H9 (cell line): ENCODE data around the gene IGF1R. TPM values are rescaled to one million over a fixed set of nuclear protein-coding genes. Genes with fewer than 3 reads are reported as not detected.

Source experiments
- DNase-seq: peaks from one replicate; pipeline ENCODE4 v3.0.0-alpha.2; 2017
- H2AFZ ChIP-seq: one replicate; pipeline ENCODE4 v1.6.1; 2013; ENCODE audit warnings: mild to moderate bottlenecking, low read length, control low read depth, moderate library complexity
- H2AK5ac ChIP-seq: 2 replicates; pipeline ENCODE4 v1.6.1; 2013; ENCODE audit warnings: low read length, control low read depth, mixed read lengths; ENCODE audit not compliant: insufficient read length
- H2BK120ac ChIP-seq: one replicate; pipeline ENCODE4 v1.6.1; 2013; ENCODE audit warnings: low read depth, mild to moderate bottlenecking, low read length, control low read depth, inconsistent platforms; ENCODE audit not compliant: poor library complexity, severe bottlenecking
- H2BK12ac ChIP-seq: 2 replicates; pipeline ENCODE4 v1.6.1; 2013; ENCODE audit warnings: low read length, control low read depth, mixed read lengths, low read depth; ENCODE audit not compliant: insufficient read length
- H2BK15ac ChIP-seq: 2 replicates; pipeline ENCODE4 v1.6.1; 2013; ENCODE audit warnings: low read depth, low read length, control low read depth
- H2BK20ac ChIP-seq: one replicate; pipeline ENCODE4 v1.6.1; 2013; ENCODE audit warnings: low read depth, mild to moderate bottlenecking, low read length, control low read depth, inconsistent platforms; ENCODE audit not compliant: poor library complexity, severe bottlenecking
- H2BK5ac ChIP-seq: 2 replicates; pipeline ENCODE4 v1.6.1; 2013; ENCODE audit warnings: low read length, control low read depth, mixed read lengths; ENCODE audit not compliant: insufficient read length
- H3K14ac ChIP-seq: 2 replicates; pipeline ENCODE4 v1.6.1; 2013; ENCODE audit warnings: low read length, control low read depth; ENCODE audit not compliant: insufficient read depth
- H3K18ac ChIP-seq: 2 replicates; pipeline ENCODE4 v1.6.1; 2013; ENCODE audit warnings: low read depth, mild to moderate bottlenecking, mixed read lengths, low read length, control low read depth; ENCODE audit not compliant: insufficient read length
- H3K23ac ChIP-seq: 2 replicates; pipeline ENCODE4 v1.6.1; 2013; ENCODE audit warnings: low read length, control low read depth, mixed read lengths, low read depth; ENCODE audit not compliant: insufficient read length
- H3K23me2 ChIP-seq: 2 replicates; pipeline ENCODE4 v1.6.1; 2013; ENCODE audit warnings: low read depth, mild to moderate bottlenecking, mixed read lengths, low read length, control low read depth; ENCODE audit not compliant: insufficient read length, poor library complexity, severe bottlenecking
- H3K27ac ChIP-seq: 2 replicates; pipeline ENCODE4 v1.5.1; 2013; ENCODE audit warnings: low read length, control low read depth, mixed read lengths, low read depth; ENCODE audit not compliant: insufficient read length
- H3K27me3 ChIP-seq: 2 replicates; pipeline ENCODE4 v1.6.1; 2013; ENCODE audit warnings: low read length, control low read depth, inconsistent platforms; ENCODE audit not compliant: insufficient read depth
- H3K4ac ChIP-seq: 2 replicates; pipeline ENCODE4 v1.6.1; 2013; ENCODE audit warnings: low read depth, mild to moderate bottlenecking, control low read depth, inconsistent platforms, low read length, moderate library complexity
- H3K4me1 ChIP-seq: 2 replicates; pipeline ENCODE4 v1.6.1; 2013; ENCODE audit warnings: low read length, control low read depth, inconsistent platforms; ENCODE audit not compliant: insufficient read depth
- H3K4me2 ChIP-seq: 2 replicates; pipeline ENCODE4 v1.6.1; 2013; ENCODE audit warnings: low read length, control low read depth, mixed read lengths; ENCODE audit not compliant: insufficient read length, insufficient read depth
- H3K56ac ChIP-seq: 2 replicates; pipeline ENCODE4 v1.6.1; 2013; ENCODE audit warnings: low read depth, mild to moderate bottlenecking, mixed read lengths, low read length, control low read depth; ENCODE audit not compliant: insufficient read length
- H3K79me1 ChIP-seq: 2 replicates; pipeline ENCODE4 v1.6.1; 2013; ENCODE audit warnings: low read depth, mild to moderate bottlenecking, moderate library complexity, low read length, control low read depth, inconsistent platforms; ENCODE audit not compliant: insufficient read depth, poor library complexity, severe bottlenecking
- H3K79me2 ChIP-seq: 2 replicates; pipeline ENCODE4 v1.6.1; 2013; ENCODE audit warnings: low read length, control low read depth, inconsistent platforms; ENCODE audit not compliant: insufficient read depth
- H3K9ac ChIP-seq: 2 replicates; pipeline ENCODE4 v1.6.1; 2013; ENCODE audit warnings: low read length, control low read depth, mixed read lengths; ENCODE audit not compliant: insufficient read length; ENCODE audit errors: extremely low read depth
- H3K9me3 ChIP-seq: one replicate; pipeline ENCODE4 v1.6.1; 2013; ENCODE audit warnings: low read depth, low read length, inconsistent platforms; ENCODE audit not compliant: control insufficient read depth
- H3T11ph ChIP-seq: one replicate; pipeline ENCODE4 v1.6.1; 2013; ENCODE audit warnings: mild to moderate bottlenecking, low read length, control low read depth, inconsistent platforms
- H4K20me1 ChIP-seq: one replicate; pipeline ENCODE4 v1.6.1; 2013; ENCODE audit not compliant: control insufficient read depth, insufficient read length, insufficient read depth
- H4K5ac ChIP-seq: 2 replicates; pipeline ENCODE4 v1.6.1; 2013; ENCODE audit warnings: low read depth, mild to moderate bottlenecking, mixed read lengths, low read length, control low read depth; ENCODE audit not compliant: insufficient read length
- H4K8ac ChIP-seq: replicated peaks from 2 replicates; pipeline ENCODE4 v1.6.1; 2013; ENCODE audit warnings: low read length, control low read depth, mixed read lengths, low read depth; ENCODE audit not compliant: insufficient read length
- H4K91ac ChIP-seq: 2 replicates; pipeline ENCODE4 v1.6.1; 2013; ENCODE audit warnings: low read depth, mild to moderate bottlenecking, moderate library complexity, mixed read lengths, low read length, control low read depth; ENCODE audit not compliant: insufficient read length
- H3K27ac Mint-ChIP-seq, 3 experiments: 2 replicates in 2 of 3; 3 replicates in 1 of 3; pipeline ENCODE4 v1.8.0; 2020 to 2021; ENCODE audit warnings: mixed read lengths in 3 of 3, mild to moderate bottlenecking in 1 of 3, moderate library complexity in 1 of 3
- H3K27me3 Mint-ChIP-seq: 2 replicates; pipeline ENCODE4 v1.8.0; 2021; ENCODE audit warnings: low read depth, mild to moderate bottlenecking, moderate library complexity, mixed read lengths
- H3K36me3 Mint-ChIP-seq, 3 experiments: 2 replicates in 2 of 3; 3 replicates in 1 of 3; pipeline ENCODE4 v1.8.0; 2020 to 2021; ENCODE audit warnings: low read depth in 3 of 3, mixed read lengths in 3 of 3; ENCODE audit not compliant: insufficient read depth in 1 of 3
- H3K4me1 Mint-ChIP-seq, 2 experiments: 2 replicates each; pipeline ENCODE4 v1.8.0; 2020; ENCODE audit warnings: mixed read lengths in 2 of 2
- H3K4me3 Mint-ChIP-seq, 2 experiments: 2 replicates in 1 of 2; 3 replicates in 1 of 2; pipeline ENCODE4 v1.8.0; 2020 to 2021; ENCODE audit warnings: mild to moderate bottlenecking in 2 of 2, mixed read lengths in 2 of 2, moderate library complexity in 1 of 2
- H3K9me3 Mint-ChIP-seq, 2 experiments: 2 replicates in 1 of 2; 3 replicates in 1 of 2; pipeline ENCODE4 v1.8.0; 2020; ENCODE audit warnings: mild to moderate bottlenecking in 2 of 2, mixed read lengths in 2 of 2, moderate library complexity in 1 of 2
- WGBS: extraction: QIAGEN DNeasy Blood & Tissue Kit; methylation state at CpG from one replicate; pipeline ENCODE4 v1.1.7; 2013; ENCODE audit warnings: missing lambda C conversion rate, low lambda C conversion rate, mixed read lengths; ENCODE audit not compliant: insufficient read length; ENCODE audit errors: extremely low coverage; 5-methylcytosine and 5-hydroxymethylcytosine counted together
- total RNA-seq: library from RNA; stranded (reverse); gene quantifications from 2 replicates; pipeline ENCODE4 v1.2.1, GENCODE V29; 2021
- TF ChIP-seq, protein P1 (sequence below): fragments of 200-600 bp; sonication (generic); conservative IDR thresholded peaks from 3 replicates; pipeline ENCODE4 v1.8.0; 2021; ENCODE audit warnings: antibody characterized with exemption, mild to moderate bottlenecking

Gene IGF1R
- total RNA-seq, 1 experiment from 2014 or later = 70.0 TPM

DNA sequence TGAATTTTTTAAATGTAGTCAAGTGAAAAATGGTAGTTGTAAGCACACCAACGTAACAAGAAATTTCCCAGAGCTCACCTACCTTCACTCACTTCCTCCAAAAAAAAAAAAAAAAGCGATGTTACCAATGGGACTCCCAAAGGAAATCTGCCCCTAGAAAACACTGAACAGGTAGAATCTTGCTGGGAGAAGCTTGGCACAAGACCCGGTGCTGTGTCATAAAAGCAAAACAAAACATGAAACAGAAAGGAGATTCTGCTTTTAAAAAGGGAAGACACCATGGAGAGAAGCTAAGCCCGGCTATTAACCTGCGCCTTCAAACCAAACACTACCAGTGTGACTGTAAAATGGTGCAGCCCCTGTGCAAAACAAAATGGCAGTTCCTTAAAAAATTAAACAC, 318.8 kb downstream of the IGF1R start:
- no peak overlapping the region for H4K91ac ChIP-seq
- no peaks in the 10 kb centered on the region for H3K4me1 ChIP-seq
- H3K9ac ChIP-seq = no peak overlapping the region
- no peaks in the 10 kb centered on the region for H4K20me1 ChIP-seq
- peaks cover 0 to 2% of the 10 kb centered on the region in 2 experiments; a peak in 2 of 5 replicates for H3K9me3 Mint-ChIP-seq
- no peaks in the 10 kb centered on the region; the same call in 1 of the 2 replicates for H3K27me3 Mint-ChIP-seq
- no peak overlapping the region for H3K18ac ChIP-seq
- no peaks in the 10 kb centered on the region; a peak in 1 of 4 replicates for H3K4me1 Mint-ChIP-seq
- H2BK120ac ChIP-seq = no peak overlapping the region
- H3T11ph ChIP-seq = no peak overlapping the region
- H3K27ac Mint-ChIP-seq = no peak overlapping the region
- peaks cover 2% of the 10 kb centered on the region for H3K9me3 ChIP-seq
- no peak overlapping the region for H3K4me3 Mint-ChIP-seq
- no peak overlapping the region for H3K23ac ChIP-seq
- TF ChIP-seq, protein P1, sequence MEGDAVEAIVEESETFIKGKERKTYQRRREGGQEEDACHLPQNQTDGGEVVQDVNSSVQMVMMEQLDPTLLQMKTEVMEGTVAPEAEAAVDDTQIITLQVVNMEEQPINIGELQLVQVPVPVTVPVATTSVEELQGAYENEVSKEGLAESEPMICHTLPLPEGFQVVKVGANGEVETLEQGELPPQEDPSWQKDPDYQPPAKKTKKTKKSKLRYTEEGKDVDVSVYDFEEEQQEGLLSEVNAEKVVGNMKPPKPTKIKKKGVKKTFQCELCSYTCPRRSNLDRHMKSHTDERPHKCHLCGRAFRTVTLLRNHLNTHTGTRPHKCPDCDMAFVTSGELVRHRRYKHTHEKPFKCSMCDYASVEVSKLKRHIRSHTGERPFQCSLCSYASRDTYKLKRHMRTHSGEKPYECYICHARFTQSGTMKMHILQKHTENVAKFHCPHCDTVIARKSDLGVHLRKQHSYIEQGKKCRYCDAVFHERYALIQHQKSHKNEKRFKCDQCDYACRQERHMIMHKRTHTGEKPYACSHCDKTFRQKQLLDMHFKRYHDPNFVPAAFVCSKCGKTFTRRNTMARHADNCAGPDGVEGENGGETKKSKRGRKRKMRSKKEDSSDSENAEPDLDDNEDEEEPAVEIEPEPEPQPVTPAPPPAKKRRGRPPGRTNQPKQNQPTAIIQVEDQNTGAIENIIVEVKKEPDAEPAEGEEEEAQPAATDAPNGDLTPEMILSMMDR = no peak
- no peak overlapping the region for H3K27ac ChIP-seq
- H3K79me1 ChIP-seq = no peaks in the 10 kb centered on the region
- no peak overlapping the region for H3K4ac ChIP-seq
- no peak overlapping the region for H2BK5ac ChIP-seq
- H3K4me2 ChIP-seq = no peak overlapping the region
- H3K27me3 ChIP-seq = no peaks in the 10 kb centered on the region; the same call in 1 of the 2 replicates
- no peak overlapping the region for H2BK15ac ChIP-seq
- no peaks in the 10 kb centered on the region for H3K23me2 ChIP-seq
- peaks cover 12 to 13% (median 12%) of the 10 kb centered on the region in 3 experiments for H3K36me3 Mint-ChIP-seq
- no peak overlapping the region for H2AFZ ChIP-seq
- H2AK5ac ChIP-seq = no peak overlapping the region
- no peak overlapping the region for H3K56ac ChIP-seq
- H4K8ac ChIP-seq = no peak overlapping the region
- no CpG with 5 or more reads among the region's 5 CpGs for WGBS
- no peak overlapping the region for H3K14ac ChIP-seq
- no peaks in the 10 kb centered on the region for H3K79me2 ChIP-seq
- no peak for DNase-seq
- no peak overlapping the region for H2BK20ac ChIP-seq
- H4K5ac ChIP-seq = no peak overlapping the region
- H2BK12ac ChIP-seq = no peak overlapping the region
